ENCODE data around the gene DNAAF9.

Gene DNAAF9

GRCh38 chr20:3364323-3365013 lies 43.0 kb downstream of the DNAAF9 start:
- DNase-seq = no peak

- no peak for DNase-seq
These were observed 46.7 kb downstream of the DNAAF9 start for GRCh38 chr20:3360752-3361151.

DNA sequence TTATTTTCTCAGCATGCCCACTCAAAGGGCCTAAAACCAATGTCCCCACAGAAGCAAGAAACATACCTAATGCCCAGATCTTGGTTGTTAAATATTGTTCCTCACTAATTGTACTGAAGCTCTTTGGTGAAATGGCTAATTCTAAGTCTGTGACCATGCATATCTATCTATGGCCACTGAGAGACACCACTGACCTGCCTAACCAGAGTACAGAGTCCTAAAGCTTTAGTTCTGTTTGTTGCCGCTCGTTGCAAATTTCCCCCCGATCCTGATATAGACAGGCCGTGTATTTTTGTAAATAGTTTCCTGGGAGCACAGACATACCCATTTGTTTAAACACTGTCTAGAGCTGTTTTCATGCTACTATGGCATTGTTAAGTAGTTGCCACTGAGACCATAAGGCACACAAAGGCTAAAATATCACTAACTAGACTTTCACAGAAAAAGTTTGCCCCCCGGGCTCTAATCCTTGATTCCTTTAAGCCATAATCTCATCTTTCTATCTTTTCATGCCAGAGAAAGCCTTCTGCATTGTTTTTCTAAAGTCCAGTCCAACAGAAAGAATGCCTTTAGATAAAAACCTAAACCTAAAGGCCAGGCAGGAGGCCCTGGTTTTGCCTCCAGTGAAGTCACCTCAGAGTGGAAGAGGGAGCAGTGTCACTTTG lies 48.7 kb downstream of the DNAAF9 start:
- DNase-seq = no peak
